ENCODE results near the gene FRMPD4.

Gene FRMPD4

GRCh38 chrX:12690646-12691045 lies 552.4 kb downstream of the FRMPD4 start:
- Histone ChIP-seq H3K9ac (ENCODE audit: low read depth in 1 of 2, low read length in 2 of 2) (no peak overlapping the region), H3K27ac (ENCODE audit: low read depth in 2 of 2, low read length in 2 of 2) (no peak overlapping the region), H3K36me3 (ENCODE audit: control insufficient read depth in 2 of 2, insufficient read depth in 2 of 2, low read length in 2 of 2) (no peaks in the 10 kb centered on the region), H3K4me1 (ENCODE audit: control insufficient read depth in 2 of 2, insufficient read depth in 2 of 2, low read length in 2 of 2) (no peaks in the 10 kb centered on the region), H3K27me3 (ENCODE audit: control insufficient read depth in 2 of 2, insufficient read depth in 2 of 2, low read length in 2 of 2) (peaks cover 0 to 3% of the 10 kb centered on the region in 2 donors), H3K9me3 (ENCODE audit: control insufficient read depth in 2 of 2, low read length in 2 of 2) (no peaks in the 10 kb centered on the region), H3K4me3 (ENCODE audit: low read length in 2 of 2) (no peak overlapping the region)

GRCh38 chrX:12693754-12694153 lies 555.5 kb downstream of the FRMPD4 start:
- Histone ChIP-seq H3K9ac (ENCODE audit: low read depth in 1 of 2, low read length in 2 of 2) (no peak overlapping the region), H3K27ac (ENCODE audit: low read depth in 2 of 2, low read length in 2 of 2) (no peak overlapping the region), H3K36me3 (ENCODE audit: control insufficient read depth in 2 of 2, insufficient read depth in 2 of 2, low read length in 2 of 2) (no peaks in the 10 kb centered on the region), H3K4me1 (ENCODE audit: control insufficient read depth in 2 of 2, insufficient read depth in 2 of 2, low read length in 2 of 2) (no peaks in the 10 kb centered on the region), H3K27me3 (ENCODE audit: control insufficient read depth in 2 of 2, insufficient read depth in 2 of 2, low read length in 2 of 2) (peaks cover 0 to 3% of the 10 kb centered on the region in 2 donors), H3K4me3 (ENCODE audit: low read length in 2 of 2) (no peak overlapping the region), H3K9me3 (ENCODE audit: control insufficient read depth in 2 of 2, low read length in 2 of 2) (no peaks in the 10 kb centered on the region)

DNA sequence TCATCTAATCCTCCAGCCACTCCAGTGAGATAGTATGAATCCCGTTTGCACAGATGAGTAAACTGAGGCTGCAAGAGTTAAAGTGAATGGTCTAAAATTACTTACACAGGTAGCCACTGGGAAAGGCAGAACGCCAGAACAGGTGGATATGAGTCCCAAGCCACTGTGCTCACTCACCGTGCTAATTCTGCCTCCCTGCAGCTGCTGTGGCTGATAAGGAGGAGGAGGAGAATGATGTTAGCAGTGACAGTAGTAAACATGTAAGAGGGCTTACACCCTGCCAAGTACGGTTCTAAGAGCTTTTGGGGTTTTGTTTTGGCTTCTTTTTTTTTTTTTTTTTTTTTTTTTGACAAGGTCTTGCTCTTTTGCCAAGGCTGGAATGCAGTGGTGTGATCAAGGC lies 562.5 kb downstream of the FRMPD4 start:
- Histone ChIP-seq H3K9me3 (ENCODE audit: control insufficient read depth in 2 of 2, low read length in 2 of 2) (no peaks in the 10 kb centered on the region), H3K27ac (ENCODE audit: low read depth in 2 of 2, low read length in 2 of 2) (no peak overlapping the region), H3K9ac (ENCODE audit: low read depth in 1 of 2, low read length in 2 of 2) (no peak overlapping the region), H3K36me3 (ENCODE audit: control insufficient read depth in 2 of 2, insufficient read depth in 2 of 2, low read length in 2 of 2) (no peaks in the 10 kb centered on the region), H3K27me3 (ENCODE audit: control insufficient read depth in 2 of 2, insufficient read depth in 2 of 2, low read length in 2 of 2) (peaks cover 3% of the 10 kb centered on the region in 2 donors), H3K4me1 (ENCODE audit: control insufficient read depth in 2 of 2, insufficient read depth in 2 of 2, low read length in 2 of 2) (no peaks in the 10 kb centered on the region), H3K4me3 (ENCODE audit: low read length in 2 of 2) (no peak overlapping the region)

DNA sequence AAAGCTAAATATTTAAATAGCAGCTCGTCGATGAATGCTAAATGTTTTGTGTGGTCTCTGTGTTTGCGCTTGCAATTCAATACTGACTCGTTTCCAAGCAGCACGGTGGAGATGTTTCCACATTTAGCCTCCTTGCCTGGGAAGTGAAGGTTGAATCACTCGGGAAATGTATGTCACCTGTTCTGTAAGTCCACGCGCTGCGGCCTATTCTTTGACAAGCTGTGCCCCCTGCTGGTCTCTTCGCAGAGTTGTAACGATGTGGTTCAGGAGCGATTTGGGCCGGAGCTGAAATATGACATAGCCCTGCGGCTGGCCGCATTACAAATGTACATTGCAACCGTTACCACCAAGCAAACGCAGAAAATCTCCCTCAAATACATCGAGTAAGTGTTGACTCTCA lies 563.4 kb downstream of the FRMPD4 start:
- Histone ChIP-seq H3K27ac (ENCODE audit: low read depth in 2 of 2, low read length in 2 of 2) (no peak overlapping the region), H3K27me3 (ENCODE audit: control insufficient read depth in 2 of 2, insufficient read depth in 2 of 2, low read length in 2 of 2) (peaks cover 3% of the 10 kb centered on the region in 2 donors), H3K9me3 (ENCODE audit: control insufficient read depth in 2 of 2, low read length in 2 of 2) (no peaks in the 10 kb centered on the region), H3K4me1 (ENCODE audit: control insufficient read depth in 2 of 2, insufficient read depth in 2 of 2, low read length in 2 of 2) (no peaks in the 10 kb centered on the region), H3K9ac (ENCODE audit: low read depth in 1 of 2, low read length in 2 of 2) (no peak overlapping the region), H3K36me3 (ENCODE audit: control insufficient read depth in 2 of 2, insufficient read depth in 2 of 2, low read length in 2 of 2) (no peaks in the 10 kb centered on the region), H3K4me3 (ENCODE audit: low read length in 2 of 2) (no peak overlapping the region)

DNA sequence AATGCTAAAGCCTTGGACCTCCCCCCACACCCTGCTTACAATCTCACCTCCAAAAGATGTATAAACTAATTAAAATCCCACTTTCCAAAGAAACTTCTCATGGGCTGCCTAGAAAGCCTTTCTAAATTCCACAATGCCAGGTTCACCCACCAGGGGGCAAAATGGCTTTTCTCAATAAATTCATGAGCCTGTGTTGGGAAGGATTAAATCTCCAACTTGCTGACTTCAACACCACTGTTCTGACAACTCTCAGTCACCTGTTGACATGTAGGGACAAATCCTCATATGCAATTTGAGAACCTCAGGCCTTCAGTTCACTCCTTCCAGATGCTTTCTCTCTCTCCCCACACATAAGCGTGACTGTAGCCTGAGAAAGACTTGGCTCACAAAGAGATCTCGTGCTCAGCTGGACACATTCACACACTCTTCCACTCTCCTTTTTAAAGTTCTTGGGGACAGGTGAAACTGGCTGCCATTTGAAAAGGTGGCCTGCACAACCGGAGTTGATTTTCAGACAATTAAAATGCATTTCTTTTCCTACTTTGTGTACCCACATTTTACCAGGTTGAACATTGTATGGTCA lies 564.3 kb downstream of the FRMPD4 start:
- Histone ChIP-seq H3K36me3 (ENCODE audit: control insufficient read depth in 2 of 2, insufficient read depth in 2 of 2, low read length in 2 of 2) (no peaks in the 10 kb centered on the region), H3K4me1 (ENCODE audit: control insufficient read depth in 2 of 2, insufficient read depth in 2 of 2, low read length in 2 of 2) (no peaks in the 10 kb centered on the region), H3K27ac (ENCODE audit: low read depth in 2 of 2, low read length in 2 of 2) (no peak overlapping the region), H3K4me3 (ENCODE audit: low read length in 2 of 2) (no peak overlapping the region), H3K27me3 (ENCODE audit: control insufficient read depth in 2 of 2, insufficient read depth in 2 of 2, low read length in 2 of 2) (peaks cover 3% of the 10 kb centered on the region in 2 donors), H3K9ac (ENCODE audit: low read depth in 1 of 2, low read length in 2 of 2) (no peak overlapping the region), H3K9me3 (ENCODE audit: control insufficient read depth in 2 of 2, low read length in 2 of 2) (no peaks in the 10 kb centered on the region)

DNA sequence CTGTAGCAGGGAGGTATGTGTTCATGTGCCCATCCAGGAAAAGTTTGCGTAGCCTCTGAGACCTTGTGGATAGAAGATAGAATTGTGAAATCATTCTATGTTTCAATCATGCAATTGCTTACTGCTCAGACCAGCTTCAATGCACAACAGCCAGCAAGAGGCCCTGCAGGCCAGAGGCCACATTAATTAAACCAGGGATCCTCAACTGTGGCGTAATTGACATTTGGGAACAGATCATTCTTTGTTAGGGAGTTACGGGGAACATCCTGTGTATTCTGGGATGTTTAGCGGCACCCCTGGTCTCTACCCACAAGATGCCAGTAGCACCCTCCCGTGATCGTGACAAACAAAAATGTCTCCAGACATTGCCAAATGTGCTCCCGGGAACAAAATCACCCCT lies 566.4 kb downstream of the FRMPD4 start:
- H3K36me3 ChIP-seq (ENCODE audit: control insufficient read depth in 2 of 2, insufficient read depth in 2 of 2, low read length in 2 of 2), result no peaks in the 10 kb centered on the region
- no peak overlapping the region for H3K9ac ChIP-seq (ENCODE audit: low read depth in 1 of 2, low read length in 2 of 2)
- peaks cover 0 to 3% of the 10 kb centered on the region in 2 donors for H3K27me3 ChIP-seq (ENCODE audit: control insufficient read depth in 2 of 2, insufficient read depth in 2 of 2, low read length in 2 of 2)
- no peak overlapping the region for H3K27ac ChIP-seq (ENCODE audit: low read depth in 2 of 2, low read length in 2 of 2)
- no peaks in the 10 kb centered on the region for H3K9me3 ChIP-seq (ENCODE audit: control insufficient read depth in 2 of 2, low read length in 2 of 2)
- H3K4me1 ChIP-seq (ENCODE audit: control insufficient read depth in 2 of 2, insufficient read depth in 2 of 2, low read length in 2 of 2), result no peaks in the 10 kb centered on the region
- no peak overlapping the region for H3K4me3 ChIP-seq (ENCODE audit: low read length in 2 of 2)

DNA sequence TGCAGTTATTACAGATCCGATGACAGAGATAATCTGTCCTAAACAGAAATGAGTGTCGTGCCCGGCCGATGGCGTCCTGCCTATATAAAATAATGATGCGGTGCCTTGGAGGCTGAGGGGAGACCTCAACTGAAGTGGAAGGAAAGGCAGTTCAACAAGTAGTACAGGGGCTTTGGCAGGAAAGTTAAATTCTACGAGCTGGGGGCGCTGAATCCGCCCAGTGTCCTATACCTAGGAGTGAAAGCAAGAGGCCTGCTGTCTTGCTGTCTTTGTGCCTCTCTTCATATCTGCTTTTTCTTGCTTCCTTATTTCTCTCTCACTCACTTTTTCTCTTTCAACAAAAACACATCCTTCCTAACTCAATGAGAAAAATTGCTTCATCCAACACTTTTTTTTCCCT lies 570.8 kb downstream of the FRMPD4 start:
- Histone ChIP-seq H3K27ac (ENCODE audit: low read depth in 2 of 2, low read length in 2 of 2) (no peak overlapping the region), H3K27me3 (ENCODE audit: control insufficient read depth in 2 of 2, insufficient read depth in 2 of 2, low read length in 2 of 2) (no peaks in the 10 kb centered on the region), H3K9me3 (ENCODE audit: control insufficient read depth in 2 of 2, low read length in 2 of 2) (no peaks in the 10 kb centered on the region), H3K4me3 (ENCODE audit: low read length in 2 of 2) (no peak overlapping the region), H3K4me1 (ENCODE audit: control insufficient read depth in 2 of 2, insufficient read depth in 2 of 2, low read length in 2 of 2) (no peaks in the 10 kb centered on the region), H3K9ac (ENCODE audit: low read depth in 1 of 2, low read length in 2 of 2) (no peak overlapping the region), H3K36me3 (ENCODE audit: control insufficient read depth in 2 of 2, insufficient read depth in 2 of 2, low read length in 2 of 2) (no peaks in the 10 kb centered on the region)

GRCh38 chrX:12711435-12712040 lies 573.3 kb downstream of the FRMPD4 start:
- no peaks in the 10 kb centered on the region for H3K9me3 ChIP-seq (ENCODE audit: control insufficient read depth in 2 of 2, low read length in 2 of 2)
- H3K4me1 ChIP-seq (ENCODE audit: control insufficient read depth in 2 of 2, insufficient read depth in 2 of 2, low read length in 2 of 2), result no peaks in the 10 kb centered on the region
- H3K36me3 ChIP-seq (ENCODE audit: control insufficient read depth in 2 of 2, insufficient read depth in 2 of 2, low read length in 2 of 2), result no peaks in the 10 kb centered on the region
- no peak overlapping the region for H3K27ac ChIP-seq (ENCODE audit: low read depth in 2 of 2, low read length in 2 of 2)
- no peak overlapping the region for H3K9ac ChIP-seq (ENCODE audit: low read depth in 1 of 2, low read length in 2 of 2)
- H3K27me3 ChIP-seq (ENCODE audit: control insufficient read depth in 2 of 2, insufficient read depth in 2 of 2, low read length in 2 of 2), result no peaks in the 10 kb centered on the region
- H3K4me3 ChIP-seq (ENCODE audit: low read length in 2 of 2), result no peak overlapping the region

DNA sequence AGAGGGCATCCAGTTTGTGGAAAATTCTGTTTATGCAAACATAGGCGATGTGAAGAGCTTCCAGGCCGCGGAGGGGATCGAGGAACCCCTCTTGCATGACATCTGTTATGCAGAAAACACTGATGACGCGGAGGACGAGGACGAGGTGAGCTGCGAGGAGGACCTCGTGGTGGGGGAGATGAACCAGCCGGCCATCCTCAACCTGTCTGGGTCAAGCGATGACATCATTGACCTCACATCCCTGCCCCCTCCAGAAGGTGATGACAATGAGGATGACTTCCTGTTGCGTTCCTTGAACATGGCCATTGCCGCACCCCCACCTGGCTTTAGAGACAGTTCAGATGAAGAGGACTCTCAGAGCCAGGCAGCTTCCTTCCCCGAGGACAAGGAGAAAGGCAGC lies 578.3 kb downstream of the FRMPD4 start:
- Histone ChIP-seq H3K4me1 (ENCODE audit: control insufficient read depth in 2 of 2, insufficient read depth in 2 of 2, low read length in 2 of 2) (no peaks in the 10 kb centered on the region), H3K36me3 (ENCODE audit: control insufficient read depth in 2 of 2, insufficient read depth in 2 of 2, low read length in 2 of 2) (no peaks in the 10 kb centered on the region), H3K4me3 (ENCODE audit: low read length in 2 of 2) (no peak overlapping the region), H3K9me3 (ENCODE audit: control insufficient read depth in 2 of 2, low read length in 2 of 2) (no peaks in the 10 kb centered on the region), H3K9ac (ENCODE audit: low read depth in 1 of 2, low read length in 2 of 2) (no peak overlapping the region), H3K27ac (ENCODE audit: low read depth in 2 of 2, low read length in 2 of 2) (no peak overlapping the region), H3K27me3 (ENCODE audit: control insufficient read depth in 2 of 2, insufficient read depth in 2 of 2, low read length in 2 of 2) (peaks cover 3 to 4% of the 10 kb centered on the region in 2 donors)

GRCh38 chrX:12719837-12720236 lies 581.6 kb downstream of the FRMPD4 start:
- H3K27me3 ChIP-seq (ENCODE audit: control insufficient read depth in 2 of 2, insufficient read depth in 2 of 2, low read length in 2 of 2), result peaks cover 4% of the 10 kb centered on the region in 2 donors
- H3K4me3 ChIP-seq (ENCODE audit: low read length in 2 of 2), result no peak overlapping the region
- H3K27ac ChIP-seq (ENCODE audit: low read depth in 2 of 2, low read length in 2 of 2), result no peak overlapping the region

More at GRCh38 chrX:12719837-12720236, 581.6 kb downstream of the FRMPD4 start:
- no peaks in the 10 kb centered on the region for H3K9me3 ChIP-seq (ENCODE audit: control insufficient read depth in 2 of 2, low read length in 2 of 2)
- no peaks in the 10 kb centered on the region for H3K4me1 ChIP-seq (ENCODE audit: control insufficient read depth in 2 of 2, insufficient read depth in 2 of 2, low read length in 2 of 2)
- H3K9ac ChIP-seq (ENCODE audit: low read depth in 1 of 2, low read length in 2 of 2), result no peak overlapping the region
- no peaks in the 10 kb centered on the region for H3K36me3 ChIP-seq (ENCODE audit: control insufficient read depth in 2 of 2, insufficient read depth in 2 of 2, low read length in 2 of 2)

All from mucosa of rectum (tissue), 2 donors.